ENCODE results near the gene MAGI2. TPM values are rescaled to one million over a fixed set of nuclear protein-coding genes. Genes with fewer than 3 reads are reported as not detected.

The MAGI2 gene
- total and polyA plus RNA-seq, 4 donors: 0.37 to 4.1 (median 1.4) TPM

GRCh38 chr7:78746301-78746700, 707.2 kb downstream of the MAGI2 start:
- H3K27me3 ChIP-seq (ENCODE audit: control insufficient read depth in 4 of 4, insufficient read depth in 4 of 4, low read length in 3 of 4): no peaks in the 10 kb centered on the region
- no peak overlapping the region for H3K9ac ChIP-seq (ENCODE audit: low read depth in 1 of 2, low read length in 2 of 2)
- no peak overlapping the region for H3K27ac ChIP-seq (ENCODE audit: low read depth in 1 of 2, low read length in 2 of 2)
- no peaks in the 10 kb centered on the region for H3K4me1 ChIP-seq (ENCODE audit: control insufficient read depth in 4 of 4, insufficient read depth in 4 of 4, low read length in 3 of 4)
- TF ChIP-seq REST (IDR thresholded peaks at IDR 0.05): no peak
- no peak for TF ChIP-seq JUND (IDR thresholded peaks at IDR 0.05)
- no peak for TF ChIP-seq HNF4G (IDR thresholded peaks at IDR 0.05)
- TF ChIP-seq, protein P1, sequence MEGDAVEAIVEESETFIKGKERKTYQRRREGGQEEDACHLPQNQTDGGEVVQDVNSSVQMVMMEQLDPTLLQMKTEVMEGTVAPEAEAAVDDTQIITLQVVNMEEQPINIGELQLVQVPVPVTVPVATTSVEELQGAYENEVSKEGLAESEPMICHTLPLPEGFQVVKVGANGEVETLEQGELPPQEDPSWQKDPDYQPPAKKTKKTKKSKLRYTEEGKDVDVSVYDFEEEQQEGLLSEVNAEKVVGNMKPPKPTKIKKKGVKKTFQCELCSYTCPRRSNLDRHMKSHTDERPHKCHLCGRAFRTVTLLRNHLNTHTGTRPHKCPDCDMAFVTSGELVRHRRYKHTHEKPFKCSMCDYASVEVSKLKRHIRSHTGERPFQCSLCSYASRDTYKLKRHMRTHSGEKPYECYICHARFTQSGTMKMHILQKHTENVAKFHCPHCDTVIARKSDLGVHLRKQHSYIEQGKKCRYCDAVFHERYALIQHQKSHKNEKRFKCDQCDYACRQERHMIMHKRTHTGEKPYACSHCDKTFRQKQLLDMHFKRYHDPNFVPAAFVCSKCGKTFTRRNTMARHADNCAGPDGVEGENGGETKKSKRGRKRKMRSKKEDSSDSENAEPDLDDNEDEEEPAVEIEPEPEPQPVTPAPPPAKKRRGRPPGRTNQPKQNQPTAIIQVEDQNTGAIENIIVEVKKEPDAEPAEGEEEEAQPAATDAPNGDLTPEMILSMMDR (IDR thresholded peaks at IDR 0.05; ENCODE audit: low read depth, low read length, missing input control): no peak
- TF ChIP-seq RXRA (IDR thresholded peaks at IDR 0.05): no peak
- TF ChIP-seq SP1 (IDR thresholded peaks at IDR 0.05): no peak
- no peaks in the 10 kb centered on the region for H3K9me3 ChIP-seq (ENCODE audit: control insufficient read depth in 4 of 4, low read length in 3 of 4)
- no peak overlapping the region for H3K4me3 ChIP-seq (ENCODE audit: low read depth in 1 of 3, low read length in 3 of 3)
- no peaks in the 10 kb centered on the region for H3K36me3 ChIP-seq (ENCODE audit: control insufficient read depth in 4 of 4, insufficient read depth in 3 of 4, low read depth in 1 of 4, low read length in 3 of 4)
- DNase-seq (ENCODE audit: low spot score): no peak
- WGBS: 79% methylated on average over 2 of the region's 2 CpGs

GRCh38 chr7:78742694-78743093, 710.8 kb downstream of the MAGI2 start:
- Histone ChIP-seq H3K36me3 (ENCODE audit: control insufficient read depth in 4 of 4, insufficient read depth in 3 of 4, low read depth in 1 of 4, low read length in 3 of 4) (no peaks in the 10 kb centered on the region), H3K9ac (ENCODE audit: low read depth in 1 of 2, low read length in 2 of 2) (no peak overlapping the region), H3K4me3 (ENCODE audit: low read depth in 1 of 3, low read length in 3 of 3) (no peak overlapping the region), H3K9me3 (ENCODE audit: control insufficient read depth in 4 of 4, low read length in 3 of 4) (no peaks in the 10 kb centered on the region), H3K4me1 (ENCODE audit: control insufficient read depth in 4 of 4, insufficient read depth in 4 of 4, low read length in 3 of 4) (no peaks in the 10 kb centered on the region), H3K27me3 (ENCODE audit: control insufficient read depth in 4 of 4, insufficient read depth in 4 of 4, low read length in 3 of 4) (no peaks in the 10 kb centered on the region), H3K27ac (ENCODE audit: low read depth in 1 of 2, low read length in 2 of 2) (no peak overlapping the region)
- DNase-seq (ENCODE audit: low spot score): no peak
- WGBS: 70% methylated on average over 1 of the region's 1 CpG
- TF ChIP-seq ATF3 (IDR thresholded peaks at IDR 0.05) (no peak), FOXA1 (IDR thresholded peaks at IDR 0.05) (no peak), GABPA (IDR thresholded peaks at IDR 0.05 in 1 of 2, conservative IDR thresholded peaks at IDR 0.05 in 1 of 2) (no peak), SP1 (IDR thresholded peaks at IDR 0.05) (no peak), TAF1 (conservative IDR thresholded peaks at IDR 0.05) (no peak), YY1 (IDR thresholded peaks at IDR 0.05) (no peak), EGR1 (IDR thresholded peaks at IDR 0.05; ENCODE audit: low read depth in 2 of 2) (no peak)
- TF ChIP-seq, protein P2, sequence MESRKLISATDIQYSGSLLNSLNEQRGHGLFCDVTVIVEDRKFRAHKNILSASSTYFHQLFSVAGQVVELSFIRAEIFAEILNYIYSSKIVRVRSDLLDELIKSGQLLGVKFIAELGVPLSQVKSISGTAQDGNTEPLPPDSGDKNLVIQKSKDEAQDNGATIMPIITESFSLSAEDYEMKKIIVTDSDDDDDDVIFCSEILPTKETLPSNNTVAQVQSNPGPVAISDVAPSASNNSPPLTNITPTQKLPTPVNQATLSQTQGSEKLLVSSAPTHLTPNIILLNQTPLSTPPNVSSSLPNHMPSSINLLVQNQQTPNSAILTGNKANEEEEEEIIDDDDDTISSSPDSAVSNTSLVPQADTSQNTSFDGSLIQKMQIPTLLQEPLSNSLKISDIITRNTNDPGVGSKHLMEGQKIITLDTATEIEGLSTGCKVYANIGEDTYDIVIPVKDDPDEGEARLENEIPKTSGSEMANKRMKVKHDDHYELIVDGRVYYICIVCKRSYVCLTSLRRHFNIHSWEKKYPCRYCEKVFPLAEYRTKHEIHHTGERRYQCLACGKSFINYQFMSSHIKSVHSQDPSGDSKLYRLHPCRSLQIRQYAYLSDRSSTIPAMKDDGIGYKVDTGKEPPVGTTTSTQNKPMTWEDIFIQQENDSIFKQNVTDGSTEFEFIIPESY (IDR thresholded peaks at IDR 0.05): no peak

Measured in liver (tissue), 9 donors.